NCI-H524 (cell line): ENCODE results near the gene SCTR.

Experiments
- DNase-seq, 2 experiments: peaks; one replicate each; lab custom pipeline; 2025; lab: John Stamatoyannopoulos, UW

Gene SCTR

GRCh38 chr2:119523383-119523951 lies 816 bp downstream of the SCTR start:
- no peak for DNase-seq

GRCh38 chr2:119522671-119523070 lies 1.6 kb downstream of the SCTR start:
- DNase-seq = peak in 1 of 2 experiments; percentile 3

- no peak for DNase-seq
Observed at GRCh38 chr2:119521433-119522050, 2.7 kb downstream of the SCTR start.

- peak in 1 of 2 experiments; percentile 20 for DNase-seq
Observed at GRCh38 chr2:119520696-119521432, 3.4 kb downstream of the SCTR start.

- DNase-seq = no peak
Observed at GRCh38 chr2:119519057-119519408, 5.2 kb downstream of the SCTR start.

GRCh38 chr2:119518401-119519056 lies 5.8 kb downstream of the SCTR start:
- DNase-seq = no peak

GRCh38 chr2:119517433-119517832 lies 6.8 kb downstream of the SCTR start:
- peak; percentile 34 to 50 for DNase-seq

- no peak for DNase-seq
Observed at GRCh38 chr2:119516121-119516520, 8.2 kb downstream of the SCTR start.

GRCh38 chr2:119513832-119514231 lies 10.5 kb downstream of the SCTR start:
- no peak for DNase-seq

- no peak for DNase-seq
Observed at GRCh38 chr2:119512946-119513345, 11.3 kb downstream of the SCTR start.

GRCh38 chr2:119511989-119512388 lies 12.3 kb downstream of the SCTR start:
- DNase-seq = no peak

GRCh38 chr2:119508756-119509155 lies 15.5 kb downstream of the SCTR start:
- no peak for DNase-seq

- DNase-seq = no peak
Observed at GRCh38 chr2:119496682-119497081, 27.6 kb downstream of the SCTR start.

GRCh38 chr2:119495948-119496347 lies 28.3 kb downstream of the SCTR start:
- no peak for DNase-seq

GRCh38 chr2:119494163-119494790 lies 30.0 kb downstream of the SCTR start:
- DNase-seq = peak in 1 of 2 experiments; percentile 4

- no peak for DNase-seq
Observed at GRCh38 chr2:119491776-119492525, 32.3 kb downstream of the SCTR start.

GRCh38 chr2:119490653-119491195 lies 33.6 kb downstream of the SCTR start:
- no peak for DNase-seq

- no peak for DNase-seq
Observed at GRCh38 chr2:119490106-119490505, 34.2 kb downstream of the SCTR start.

GRCh38 chr2:119489232-119489952 lies 34.9 kb downstream of the SCTR start:
- no peak for DNase-seq
